CMK (cell line): Measurements from ENCODE around the gene TMPRSS11A.
A peak's percentile ranks its signal among the peaks of the same experiment; 100 is the strongest.

Experiments
- DNase-seq: peaks from one replicate; pipeline ENCODE4 v3.0.0-alpha.2; 2010; ENCODE audit warnings: low read depth

TMPRSS11A gene

GRCh38 chr4:67911638-67912037, 51.7 kb downstream of the TMPRSS11A start:
- no peak for DNase-seq

- DNase-seq: no peak
Observed at GRCh38 chr4:67911141-67911540, 52.2 kb downstream of the TMPRSS11A start.

DNA sequence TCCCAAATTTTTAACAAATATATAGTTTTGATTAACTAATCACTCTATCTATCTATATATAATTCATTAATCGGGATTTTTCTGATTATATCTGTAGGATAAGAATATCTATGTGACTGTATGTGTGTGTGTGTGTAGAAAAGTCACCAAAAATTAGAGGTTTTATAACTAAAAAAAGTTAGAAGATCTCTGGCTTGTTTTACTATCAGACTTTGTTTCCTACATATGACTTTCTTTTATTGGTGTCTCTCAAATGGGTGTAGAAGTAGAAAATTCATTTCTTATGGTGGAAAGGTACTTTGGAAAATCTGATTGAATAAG, 52.7 kb downstream of the TMPRSS11A start:
- no peak for DNase-seq

- DNase-seq: no peak
Observed at GRCh38 chr4:67909905-67910584, 53.2 kb downstream of the TMPRSS11A start.

DNA sequence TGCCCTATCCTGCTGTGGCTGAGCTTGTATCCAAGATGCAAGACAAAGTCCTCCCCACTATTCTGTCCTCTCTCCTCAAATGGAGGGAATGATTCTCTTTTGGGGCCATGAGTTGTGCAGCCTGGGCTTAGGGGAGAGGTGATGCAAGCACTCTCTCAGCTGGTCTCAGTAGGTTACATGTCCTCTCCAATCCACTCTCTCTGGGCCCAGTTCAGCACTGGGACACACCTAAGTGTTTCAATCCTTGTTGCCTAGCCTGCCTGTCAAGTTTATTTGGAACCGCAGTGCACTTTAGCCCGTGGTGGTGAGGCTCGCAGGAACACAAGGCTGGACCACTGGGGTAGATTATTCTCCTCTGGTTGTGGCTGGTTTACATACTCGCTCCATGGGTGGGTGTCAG, 55.6 kb downstream of the TMPRSS11A start:
- DNase-seq: no peak

- DNase-seq: no peak
Observed at GRCh38 chr4:67899096-67899495, 64.2 kb downstream of the TMPRSS11A start.

DNA sequence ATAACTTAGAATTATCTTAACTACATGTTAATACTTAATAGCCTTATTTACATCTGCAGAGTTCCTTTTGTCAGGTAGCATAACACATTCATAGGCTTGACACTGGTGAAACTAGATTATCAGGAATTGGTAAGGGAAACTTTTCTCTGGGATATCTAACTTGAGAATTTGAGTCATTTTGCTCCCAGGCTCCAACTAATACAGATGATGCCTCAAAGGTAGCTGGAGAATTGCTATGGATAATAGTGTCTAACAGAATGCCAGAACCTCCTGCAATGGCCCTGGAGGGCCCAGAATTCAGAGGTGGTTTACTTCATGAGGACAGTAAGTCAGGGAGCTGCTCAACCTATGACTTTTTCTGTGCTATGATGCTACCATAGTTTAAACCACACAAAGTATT, 65.6 kb downstream of the TMPRSS11A start:
- no peak for DNase-seq

DNA sequence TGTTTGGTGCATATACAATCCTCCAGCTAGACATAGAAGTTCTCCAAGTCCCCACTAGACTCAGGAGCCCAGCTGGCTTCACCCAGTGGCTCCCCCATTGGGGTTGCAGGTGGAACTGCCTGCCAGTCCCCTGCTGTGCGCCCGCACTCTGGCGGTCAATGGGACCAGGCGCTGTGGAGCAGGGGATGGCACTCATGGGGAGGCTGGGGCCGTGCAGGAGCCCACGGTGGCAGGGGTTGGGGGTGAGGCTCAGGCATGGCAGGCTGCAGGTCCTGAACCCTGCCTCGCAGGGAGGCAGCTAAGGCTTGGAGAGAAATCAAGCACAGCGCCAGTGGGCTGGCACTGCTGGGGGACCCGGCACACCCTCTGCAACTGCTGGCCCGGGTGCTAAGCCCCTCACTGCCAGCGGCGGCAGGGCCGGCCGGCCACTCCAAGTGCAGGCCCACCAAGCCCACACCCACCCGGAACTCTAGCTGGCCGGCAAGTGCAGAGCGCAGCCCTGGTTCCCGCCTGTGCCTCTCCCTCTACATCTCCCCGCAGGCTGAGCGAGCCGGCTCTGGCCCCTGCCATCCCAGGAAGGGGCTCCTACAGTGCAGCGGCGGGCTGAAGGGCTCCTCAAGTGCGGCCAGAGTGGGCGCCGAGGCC, 66.8 kb downstream of the TMPRSS11A start:
- no peak for DNase-seq

DNA sequence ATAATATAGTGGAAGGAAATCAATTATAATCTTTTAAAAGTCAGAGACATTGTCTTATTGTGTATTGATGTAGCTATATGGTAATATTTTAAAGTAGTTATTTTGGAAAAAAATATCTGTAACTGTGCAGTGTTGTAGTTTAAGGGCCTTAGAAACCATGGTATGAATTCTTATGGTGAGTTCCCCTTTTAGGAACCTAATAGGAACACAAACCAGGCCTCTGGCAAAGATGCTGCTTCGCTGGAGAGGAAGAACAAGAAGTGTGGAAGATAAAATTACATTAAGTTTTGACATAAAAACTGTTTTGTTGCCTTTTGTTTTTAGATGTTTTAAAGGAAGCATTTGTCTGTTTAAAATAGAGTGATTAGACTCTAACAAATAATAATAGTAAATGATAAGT, 68.6 kb downstream of the TMPRSS11A start:
- DNase-seq: no peak

- no peak for DNase-seq
Observed at GRCh38 chr4:67892905-67893304, 70.4 kb downstream of the TMPRSS11A start.

DNA sequence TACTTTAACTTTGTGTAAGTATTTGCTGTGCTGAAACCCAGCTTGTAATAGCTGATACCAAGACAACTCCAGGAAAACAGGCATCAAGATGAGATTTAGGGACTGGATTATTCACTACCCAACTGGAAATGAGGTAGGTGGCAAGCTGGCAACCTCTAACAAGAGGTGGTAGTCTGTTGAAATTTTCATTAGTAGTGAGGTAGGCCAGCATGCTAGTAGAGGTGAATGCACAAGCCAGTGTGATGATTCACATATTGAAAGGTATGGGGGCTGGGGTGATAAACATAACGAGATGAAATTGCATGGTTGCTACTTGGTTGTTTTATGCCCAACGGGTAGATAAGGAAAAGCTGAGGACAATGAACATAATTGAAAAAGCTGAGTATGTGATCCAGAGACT, 71.0 kb downstream of the TMPRSS11A start:
- no peak for DNase-seq

- DNase-seq: no peak
Observed at GRCh38 chr4:67891645-67892044, 71.6 kb downstream of the TMPRSS11A start.

DNA sequence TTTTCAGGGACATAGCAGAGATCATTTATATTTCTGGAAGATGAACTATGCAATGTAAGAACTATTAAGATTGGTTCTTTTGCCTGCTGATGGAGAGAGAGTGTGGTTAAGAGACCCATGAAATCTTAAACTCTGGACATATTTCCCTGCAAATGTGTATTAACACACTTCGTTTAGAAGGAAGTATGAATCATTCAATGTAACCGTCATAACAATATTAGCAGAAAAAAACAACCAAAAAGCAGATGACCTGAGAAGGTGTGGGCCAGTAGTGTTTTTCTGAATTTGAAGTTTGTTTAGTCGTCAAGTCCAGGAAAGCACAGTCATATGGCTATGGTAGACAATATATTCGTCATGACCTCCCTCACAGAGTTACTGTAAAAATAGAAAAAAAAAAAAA, 77.0 kb downstream of the TMPRSS11A start:
- no peak for DNase-seq

DNA sequence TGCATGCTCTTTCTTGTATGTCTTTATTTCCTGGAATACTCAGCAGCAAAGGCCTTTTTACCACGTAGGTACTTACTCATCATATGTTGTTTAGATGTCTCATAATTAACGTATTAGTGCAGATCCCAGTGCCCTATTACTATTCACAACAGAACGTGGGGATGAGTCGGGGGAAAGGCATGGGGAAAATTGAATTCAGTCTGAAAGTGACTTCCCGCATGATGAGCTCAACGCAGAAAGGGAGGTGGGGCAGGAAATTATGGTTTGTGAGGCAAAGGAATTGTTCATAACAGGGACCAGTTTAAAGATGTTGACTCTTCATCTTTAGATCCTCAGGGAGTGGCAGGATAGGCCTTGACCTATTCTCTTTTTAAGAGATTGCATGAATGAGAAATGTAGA, 77.5 kb downstream of the TMPRSS11A start:
- DNase-seq: no peak

DNA sequence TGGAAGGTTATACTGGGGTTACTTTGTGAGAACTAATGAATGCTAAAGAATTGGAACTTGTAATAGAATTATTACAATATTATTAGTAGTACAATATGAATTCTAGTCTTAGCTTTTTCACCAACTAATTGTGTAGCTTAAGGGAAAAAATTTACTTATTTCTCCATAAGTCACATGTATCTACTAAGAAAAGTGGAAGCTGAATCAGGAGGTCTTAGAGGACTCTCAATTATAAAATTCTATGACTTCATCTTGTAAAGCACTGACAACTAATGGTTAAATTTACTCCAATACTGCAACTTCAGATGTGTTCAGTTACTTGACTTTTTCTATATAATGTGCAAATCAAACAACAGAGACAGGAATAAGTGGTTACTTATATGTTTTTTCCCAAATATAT, 78.6 kb downstream of the TMPRSS11A start:
- DNase-seq: no peak

DNA sequence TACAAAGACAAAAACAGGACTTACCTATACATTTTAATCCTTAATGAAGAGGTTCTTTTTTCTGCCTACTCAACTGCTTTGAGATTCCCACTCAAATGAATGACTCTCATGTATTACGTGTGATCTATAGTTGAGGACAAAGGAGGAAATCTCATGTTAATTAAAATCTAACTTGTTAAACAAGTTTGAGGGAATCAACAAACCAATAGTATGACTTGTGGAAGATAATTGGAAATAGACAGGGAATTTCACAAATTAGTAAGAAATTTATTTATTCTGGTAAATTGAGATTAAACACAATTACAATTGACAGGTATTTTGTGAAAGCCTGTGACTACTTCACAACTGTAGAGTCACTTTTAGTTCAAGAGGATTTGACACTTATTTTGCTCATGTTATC, 79.4 kb downstream of the TMPRSS11A start, which contains the start of gene TMPRSS11D:
Gene TMPRSS11D, minus strand, starts transcription at position 101 of the 400 bp plus-strand sequence. Its CDS starts 69 bp downstream, at position 32.
- no peak for DNase-seq

- DNase-seq: no peak
Observed at GRCh38 chr4:67883458-67883857, 79.8 kb downstream of the TMPRSS11A start.

DNA sequence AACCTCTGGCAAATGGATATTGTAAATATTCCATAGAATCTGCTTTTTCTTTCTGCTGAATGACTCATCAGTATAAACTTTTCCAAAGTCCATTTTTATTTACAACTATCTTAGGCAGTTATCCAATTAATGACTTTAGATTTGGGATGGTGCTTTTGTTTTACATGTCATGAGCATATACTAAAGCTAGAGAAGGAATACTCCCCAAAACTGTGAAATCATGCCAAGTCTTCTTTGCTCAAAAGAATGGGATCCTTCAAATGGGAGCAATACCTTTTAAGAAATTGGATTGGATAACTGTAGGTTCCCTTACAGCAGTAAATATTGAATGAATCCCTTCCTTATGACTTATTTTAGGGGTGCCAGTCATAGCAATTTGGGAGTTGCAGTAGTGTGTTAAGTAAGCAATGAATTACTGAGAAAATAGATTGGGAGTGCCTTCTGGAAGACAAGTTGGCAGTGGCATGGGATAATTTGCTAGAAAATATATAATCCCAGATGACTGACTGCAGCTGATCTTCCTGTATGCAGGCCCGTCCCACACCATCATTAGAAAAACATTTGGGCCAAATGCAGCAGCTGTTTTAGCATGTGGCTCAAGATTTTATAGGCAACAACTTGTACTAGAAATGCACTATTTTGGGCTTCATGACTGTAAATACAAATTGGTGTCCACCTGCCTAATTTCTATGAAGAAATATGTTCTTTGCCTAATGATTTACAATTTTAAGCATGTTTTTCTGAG, 82.3 kb downstream of the TMPRSS11A start:
- DNase-seq: no peak

DNA sequence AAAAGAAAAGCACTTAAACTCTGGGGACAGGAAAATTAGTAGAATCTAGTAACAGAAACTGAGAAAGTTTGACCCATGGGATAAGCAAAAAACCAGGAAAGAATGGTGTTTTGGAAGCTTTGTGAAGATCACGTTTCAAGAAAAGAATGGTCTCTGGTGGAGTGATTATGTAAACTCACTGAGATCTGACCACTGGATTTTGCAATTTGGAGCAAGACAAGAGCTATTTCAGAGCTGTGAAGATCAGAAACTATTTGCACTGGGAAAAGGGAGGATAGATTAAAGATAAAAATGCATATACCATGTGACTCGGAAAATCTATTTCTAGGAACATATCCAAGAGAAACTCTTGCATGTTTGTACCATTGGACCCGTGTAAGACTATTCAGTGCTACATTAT, 83.8 kb downstream of the TMPRSS11A start:
- DNase-seq: no peak

DNA sequence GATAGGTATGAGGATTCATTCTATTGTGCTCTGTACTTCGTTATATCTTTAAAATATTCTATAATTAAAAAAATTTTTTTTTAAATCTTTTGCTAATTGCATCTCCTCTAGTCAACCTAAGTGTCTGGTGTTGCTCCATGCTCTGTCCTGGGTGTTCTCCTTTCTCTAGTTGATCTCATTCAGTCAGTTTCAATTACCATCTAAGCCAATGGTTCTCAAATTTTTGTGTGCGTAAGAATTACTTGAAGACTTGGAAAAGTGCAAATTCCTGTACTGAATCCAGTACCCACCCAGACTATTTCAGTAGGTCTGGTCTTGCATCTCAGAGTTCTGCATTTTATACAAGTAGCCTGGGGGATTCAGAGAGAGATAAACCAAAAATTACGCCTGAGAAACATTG, 86.2 kb downstream of the TMPRSS11A start:
- no peak for DNase-seq

DNA sequence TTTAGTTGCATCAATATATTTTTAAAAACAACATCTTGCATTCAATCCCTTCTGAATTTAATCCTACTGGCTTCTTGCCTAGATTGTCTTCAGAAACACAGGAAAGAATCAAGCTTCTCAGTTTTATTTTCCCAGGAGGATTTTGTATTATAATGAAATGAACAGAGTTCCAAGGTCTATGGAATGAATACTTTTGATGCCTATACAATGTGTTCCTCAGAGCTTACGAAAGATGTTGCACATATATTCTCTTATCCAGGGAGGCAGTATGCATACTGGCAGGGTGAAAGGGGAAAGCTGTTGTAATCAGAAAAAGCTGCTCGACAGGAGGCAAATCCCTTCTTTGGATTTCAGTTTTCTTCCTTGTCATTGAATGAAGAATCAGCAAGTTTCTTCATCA, 88.3 kb downstream of the TMPRSS11A start:
- no peak for DNase-seq

DNA sequence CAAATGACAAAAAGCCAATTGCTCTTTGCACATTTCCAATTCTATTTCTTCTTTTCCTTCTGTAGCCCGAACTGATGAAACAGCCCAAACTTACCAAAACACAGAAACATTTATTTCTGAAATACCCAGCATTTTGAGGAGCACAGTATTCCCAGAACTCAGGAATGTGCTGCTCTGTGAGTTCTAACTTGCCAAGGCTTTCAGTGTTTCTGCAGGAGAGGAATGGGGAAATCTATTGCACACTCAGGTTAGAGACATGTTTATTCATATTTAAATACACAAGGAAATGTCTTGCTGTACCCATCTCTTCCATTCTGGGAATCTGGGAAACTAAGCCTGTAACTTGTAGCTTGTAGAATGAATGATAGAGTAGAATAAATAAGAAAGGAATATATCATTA, 90.2 kb downstream of the TMPRSS11A start:
- DNase-seq: no peak

- DNase-seq: peak; percentile 2
Observed at GRCh38 chr4:67871867-67872266, 91.4 kb downstream of the TMPRSS11A start.
